Dedifferentiated amniotic fluid mesenchymal stem cell (primary cell): Measurements from ENCODE around the gene SFTPD.
A peak's percentile ranks its signal among the peaks of the same experiment; 100 is the strongest.
"Not testable (repeated sequence)": the region's sequence is repeated elsewhere in the genome, so short reads cannot be mapped to it uniquely, and the experiment has no call there.

Source experiments
- DNase-seq: peaks from one replicate; pipeline ENCODE4 v3.0.0-alpha.2; 2016; ENCODE audit errors: extremely low spot score

SFTPD gene

GRCh38 chr10:79925614-79926013 is 23.3 kb downstream of the SFTPD start:
- DNase-seq: no peak

- DNase-seq: no peak
Observed at GRCh38 chr10:79923669-79924068, 25.2 kb downstream of the SFTPD start.

GRCh38 chr10:79923145-79923544 is 25.8 kb downstream of the SFTPD start:
- no peak for DNase-seq

- DNase-seq: not testable (repeated sequence)
Observed at GRCh38 chr10:79922011-79922412, 26.9 kb downstream of the SFTPD start.

- DNase-seq: not testable (repeated sequence)
Observed at GRCh38 chr10:79915838-79916237, 33.1 kb downstream of the SFTPD start.

- not testable (repeated sequence) for DNase-seq
Observed at GRCh38 chr10:79914512-79914911, 34.4 kb downstream of the SFTPD start.

- DNase-seq: no peak
Observed at GRCh38 chr10:79910836-79911235, 38.1 kb downstream of the SFTPD start.

- no peak for DNase-seq
Observed at GRCh38 chr10:79910344-79910743, 38.6 kb downstream of the SFTPD start.

GRCh38 chr10:79905322-79906314 is 43.3 kb downstream of the SFTPD start:
- DNase-seq: no peak

GRCh38 chr10:79904671-79905321 is 44.1 kb downstream of the SFTPD start:
- DNase-seq: peak; percentile 29

GRCh38 chr10:79901571-79901970 is 47.3 kb downstream of the SFTPD start:
- not testable (repeated sequence) for DNase-seq

GRCh38 chr10:79898597-79899325 is 50.1 kb downstream of the SFTPD start:
- no peak for DNase-seq

- DNase-seq: not testable (repeated sequence)
Observed at GRCh38 chr10:79892896-79893295, 56.0 kb downstream of the SFTPD start.

- DNase-seq: no peak
Observed at GRCh38 chr10:79890469-79890868, 58.4 kb downstream of the SFTPD start.

GRCh38 chr10:79888984-79889383 is 59.9 kb downstream of the SFTPD start:
- DNase-seq: not testable (repeated sequence)
